Mucosa of rectum (tissue), 2 donors: ENCODE results near the gene ANKRD55.

Experiments used
- H3K27ac ChIP-seq, 2 donors: one replicate each; pipeline ENCODE4 v1.7.0; 2013; ENCODE audit warnings: inconsistent platforms in 2 of 2, low read depth in 2 of 2, low read length in 2 of 2
- H3K27me3 ChIP-seq, 2 donors: one replicate each; pipeline ENCODE4 v1.7.0; 2013; ENCODE audit warnings: low read length in 2 of 2; ENCODE audit not compliant: control insufficient read depth in 2 of 2, insufficient read depth in 2 of 2
- H3K36me3 ChIP-seq, 2 donors: one replicate each; pipeline ENCODE4 v1.7.0; 2013; ENCODE audit warnings: low read length in 2 of 2; ENCODE audit not compliant: control insufficient read depth in 2 of 2, insufficient read depth in 2 of 2
- H3K4me1 ChIP-seq, 2 donors: one replicate each; pipeline ENCODE4 v1.7.0; 2013; ENCODE audit warnings: low read length in 2 of 2, mild to moderate bottlenecking in 1 of 2; ENCODE audit not compliant: control insufficient read depth in 2 of 2, insufficient read depth in 2 of 2
- H3K4me3 ChIP-seq, 2 donors: one replicate each; pipeline ENCODE4 v1.7.0; 2013; ENCODE audit warnings: low read length in 2 of 2
- H3K9ac ChIP-seq, 2 donors: one replicate each; pipeline ENCODE4 v1.7.0; 2013; ENCODE audit warnings: low read length in 2 of 2, low read depth in 1 of 2, mild to moderate bottlenecking in 1 of 2
- H3K9me3 ChIP-seq, 2 donors: one replicate each; pipeline ENCODE4 v1.7.0; 2013; ENCODE audit warnings: low read length in 2 of 2; ENCODE audit not compliant: control insufficient read depth in 2 of 2
- donor health status: healthy.
- donor health status: Normal muscosa, but diverticular disease.

The ANKRD55 gene

DNA sequence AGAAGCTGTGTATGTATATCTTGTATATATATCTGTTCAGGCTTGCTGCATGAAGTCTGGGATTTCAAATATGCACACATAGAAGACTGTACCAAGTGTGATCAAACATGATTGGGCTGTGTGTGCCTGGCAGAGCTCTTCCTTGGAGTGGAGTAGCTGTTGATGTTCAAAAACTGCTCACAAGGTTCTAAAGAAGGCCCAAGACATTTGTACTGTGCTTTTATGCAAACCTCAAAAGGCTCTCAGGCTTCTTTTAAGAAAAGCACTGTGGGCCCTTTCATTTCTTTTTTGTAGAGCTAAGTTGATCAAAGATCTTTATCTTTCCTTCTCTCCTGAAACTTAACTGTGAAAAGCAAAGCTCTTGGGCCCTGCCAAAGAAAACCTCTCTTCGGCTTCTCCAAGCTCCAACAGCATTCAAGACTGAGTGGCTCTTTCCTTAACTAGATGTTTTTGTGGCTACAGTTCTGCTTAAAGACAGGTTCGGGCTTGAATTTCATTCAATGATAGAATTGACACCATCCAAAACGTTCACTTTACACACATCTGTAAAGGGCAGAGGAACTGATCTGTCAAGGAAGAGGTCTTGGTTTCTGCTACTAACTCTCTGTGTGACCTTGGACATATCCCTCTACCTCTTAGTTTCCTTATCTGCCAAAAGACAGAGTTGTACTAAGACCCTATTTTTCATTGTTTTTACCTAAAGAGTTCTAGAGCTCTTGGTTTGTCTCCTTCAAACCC, 132.5 kb downstream of the ANKRD55 start:
- Histone ChIP-seq H3K27me3 (no peaks in the 10 kb centered on the region), H3K9ac (no peak overlapping the region), H3K4me3 (no peak overlapping the region), H3K27ac (no peak overlapping the region), H3K36me3 (no peaks in the 10 kb centered on the region), H3K9me3 (no peaks in the 10 kb centered on the region), H3K4me1 (no peaks in the 10 kb centered on the region)

DNA sequence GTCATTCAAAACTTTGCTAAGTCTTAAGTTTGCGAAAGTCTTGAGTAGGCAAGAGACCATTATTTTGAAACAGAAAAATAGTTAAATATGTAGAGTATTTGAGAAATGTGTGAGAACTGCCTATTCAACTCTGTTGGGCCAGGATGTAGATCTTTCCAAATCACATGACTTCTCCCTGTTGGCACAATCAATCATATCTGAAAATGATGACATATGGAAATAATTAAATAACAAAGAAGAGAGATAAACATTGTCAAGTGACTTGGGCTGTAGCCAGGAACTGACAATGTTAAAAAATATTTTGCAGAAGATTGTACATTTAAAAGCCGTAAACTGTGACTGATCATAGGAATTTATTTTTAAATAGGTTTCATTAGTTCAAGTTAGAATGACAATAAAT, 133.8 kb downstream of the ANKRD55 start:
- Histone ChIP-seq H3K4me3 (no peak overlapping the region), H3K9me3 (no peaks in the 10 kb centered on the region), H3K27ac (no peak overlapping the region), H3K27me3 (no peaks in the 10 kb centered on the region), H3K4me1 (peaks cover 0 to 4% of the 10 kb centered on the region in 2 donors), H3K9ac (no peak overlapping the region), H3K36me3 (no peaks in the 10 kb centered on the region)

DNA sequence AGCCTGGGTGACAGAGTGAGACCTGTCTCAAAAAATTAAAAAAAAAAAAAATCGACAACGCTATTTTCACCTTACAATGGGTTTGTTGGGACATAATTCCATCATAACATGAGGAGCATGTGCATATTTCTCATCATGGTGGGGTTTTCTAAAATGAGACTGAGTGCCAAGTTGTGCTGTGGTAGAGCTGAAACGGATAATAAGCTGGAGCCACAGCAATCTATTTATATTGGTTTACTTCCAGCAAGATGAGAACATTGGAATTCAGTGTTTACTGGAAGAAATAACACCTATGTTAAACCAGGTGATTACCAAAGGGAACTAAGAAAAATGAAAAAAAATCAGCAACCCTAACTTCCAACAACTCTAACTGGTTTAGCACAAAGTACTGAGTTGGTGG, 136.1 kb downstream of the ANKRD55 start:
- Histone ChIP-seq H3K4me3 (no peak overlapping the region), H3K4me1 (peaks cover 0 to 4% of the 10 kb centered on the region in 2 donors), H3K9me3 (no peaks in the 10 kb centered on the region), H3K27me3 (no peaks in the 10 kb centered on the region), H3K9ac (no peak overlapping the region), H3K36me3 (no peaks in the 10 kb centered on the region), H3K27ac (no peak overlapping the region)

DNA sequence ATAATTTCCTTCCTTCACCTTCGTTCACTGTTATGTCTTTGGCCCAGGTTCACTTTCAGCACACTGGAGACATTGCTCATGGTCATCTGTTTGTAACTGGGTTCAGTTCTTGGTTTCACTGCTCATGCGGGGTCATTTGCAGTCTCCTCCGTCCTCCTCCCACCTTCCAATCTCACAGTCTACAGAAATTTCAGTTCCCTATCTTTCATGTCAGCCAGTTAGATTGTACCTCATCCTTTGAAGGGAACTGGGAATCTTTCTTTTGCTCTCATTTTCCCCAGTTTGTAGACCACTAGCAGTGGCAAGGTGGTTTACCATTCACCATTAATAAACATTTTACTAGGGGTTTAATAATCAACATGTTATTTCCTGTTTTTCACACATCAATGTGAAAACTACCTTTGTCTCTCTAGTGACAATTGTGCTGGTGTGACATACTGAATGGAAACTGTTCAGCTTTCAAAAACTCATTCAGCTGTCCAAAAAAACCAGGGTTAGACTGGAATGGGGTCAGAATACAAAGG, 137.5 kb downstream of the ANKRD55 start:
- no peak overlapping the region for H3K4me3 ChIP-seq
- peaks cover 0 to 4% of the 10 kb centered on the region in 2 donors for H3K4me1 ChIP-seq
- H3K27me3 ChIP-seq: no peaks in the 10 kb centered on the region
- H3K36me3 ChIP-seq: no peaks in the 10 kb centered on the region
- no peak overlapping the region for H3K27ac ChIP-seq
- H3K9me3 ChIP-seq: no peaks in the 10 kb centered on the region
- no peak overlapping the region for H3K9ac ChIP-seq

DNA sequence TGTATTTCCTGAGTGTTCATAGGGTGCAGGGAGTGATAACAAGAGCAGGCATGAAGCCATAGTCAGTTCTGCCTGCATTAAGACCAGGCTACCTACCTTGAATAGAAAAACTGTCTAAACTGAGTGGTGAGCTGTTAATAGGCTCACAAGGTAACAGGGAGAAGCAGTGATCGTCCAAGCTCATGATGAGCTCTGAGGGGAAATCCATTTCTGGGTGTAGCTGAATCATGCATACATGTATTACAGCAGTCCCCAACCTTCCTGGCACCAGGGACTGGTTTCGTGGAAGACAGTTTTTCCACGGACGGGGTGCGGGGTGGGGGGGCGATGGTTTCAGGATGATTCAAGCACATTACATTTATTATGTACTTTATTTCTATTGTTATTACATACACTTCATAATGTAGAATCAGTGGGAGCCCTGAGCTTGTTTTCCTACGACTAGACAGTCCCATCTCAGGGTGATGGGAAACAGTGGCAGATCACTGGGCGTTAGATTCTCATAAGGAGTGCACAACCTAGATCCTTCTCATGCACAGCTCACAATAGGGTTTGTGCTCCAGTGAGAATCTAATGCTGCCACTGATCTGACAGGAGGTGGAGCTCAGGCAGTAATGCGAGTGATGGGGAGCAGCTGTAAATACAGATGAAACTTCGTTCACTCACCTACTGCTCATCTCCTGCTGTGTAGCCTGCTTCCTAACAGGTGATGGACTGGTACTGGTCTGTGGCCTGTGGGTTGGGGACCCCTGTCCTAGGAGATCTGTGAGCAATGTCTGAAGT, 138.4 kb downstream of the ANKRD55 start:
- H3K9ac ChIP-seq: no peak overlapping the region
- H3K27ac ChIP-seq: no peak overlapping the region
- no peak overlapping the region for H3K4me3 ChIP-seq
- H3K9me3 ChIP-seq: no peaks in the 10 kb centered on the region
- H3K27me3 ChIP-seq: no peaks in the 10 kb centered on the region
- H3K36me3 ChIP-seq: no peaks in the 10 kb centered on the region
- peaks cover 0 to 4% of the 10 kb centered on the region in 2 donors for H3K4me1 ChIP-seq

DNA sequence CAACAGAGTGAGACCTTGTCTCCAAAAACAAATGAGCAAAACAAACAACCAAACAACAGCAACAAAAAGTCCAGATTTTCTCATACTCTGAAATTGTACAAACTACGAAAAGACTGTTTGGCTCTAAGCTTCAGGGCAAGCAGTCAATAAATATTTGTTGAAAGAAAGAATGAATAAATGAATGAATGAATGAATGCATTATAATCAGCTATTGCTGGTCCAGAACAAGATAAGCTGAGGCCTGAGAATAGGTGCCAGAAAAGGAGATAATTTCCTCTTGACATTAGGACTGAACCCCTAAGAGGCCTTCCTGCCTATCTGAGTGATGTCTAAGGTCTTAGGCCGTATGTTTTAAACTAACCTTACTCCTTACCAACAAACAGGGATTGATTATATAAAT, 139.2 kb downstream of the ANKRD55 start:
- Histone ChIP-seq H3K9ac (no peak overlapping the region), H3K27me3 (no peaks in the 10 kb centered on the region), H3K27ac (no peak overlapping the region), H3K9me3 (no peaks in the 10 kb centered on the region), H3K4me3 (no peak overlapping the region), H3K4me1 (peaks cover 0 to 4% of the 10 kb centered on the region in 2 donors), H3K36me3 (no peaks in the 10 kb centered on the region)

DNA sequence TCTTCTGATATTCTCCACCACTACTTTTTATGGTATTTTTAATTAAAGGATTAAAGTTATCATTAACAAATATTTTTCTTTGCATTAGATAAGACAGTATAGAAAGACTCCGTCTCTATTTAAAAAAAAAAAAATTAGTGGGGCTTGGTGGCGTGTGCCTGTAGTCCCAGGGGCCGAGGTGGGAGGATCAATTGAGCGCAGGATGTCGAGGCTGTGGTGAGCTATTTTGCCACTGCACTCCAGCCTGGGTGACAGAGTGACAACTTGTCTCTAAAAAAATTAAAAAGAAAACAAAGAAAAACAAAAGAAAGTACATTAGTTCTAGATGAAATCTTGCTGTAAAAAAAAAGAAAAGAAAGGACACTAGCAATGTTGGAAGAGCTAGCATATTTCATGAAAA, 141.0 kb downstream of the ANKRD55 start:
- H3K4me3 ChIP-seq: no peak overlapping the region
- H3K4me1 ChIP-seq: peaks cover 0 to 4% of the 10 kb centered on the region in 2 donors
- H3K27me3 ChIP-seq: no peaks in the 10 kb centered on the region
- no peak overlapping the region for H3K27ac ChIP-seq
- no peaks in the 10 kb centered on the region for H3K9me3 ChIP-seq
- no peaks in the 10 kb centered on the region for H3K36me3 ChIP-seq
- H3K9ac ChIP-seq: no peak overlapping the region

DNA sequence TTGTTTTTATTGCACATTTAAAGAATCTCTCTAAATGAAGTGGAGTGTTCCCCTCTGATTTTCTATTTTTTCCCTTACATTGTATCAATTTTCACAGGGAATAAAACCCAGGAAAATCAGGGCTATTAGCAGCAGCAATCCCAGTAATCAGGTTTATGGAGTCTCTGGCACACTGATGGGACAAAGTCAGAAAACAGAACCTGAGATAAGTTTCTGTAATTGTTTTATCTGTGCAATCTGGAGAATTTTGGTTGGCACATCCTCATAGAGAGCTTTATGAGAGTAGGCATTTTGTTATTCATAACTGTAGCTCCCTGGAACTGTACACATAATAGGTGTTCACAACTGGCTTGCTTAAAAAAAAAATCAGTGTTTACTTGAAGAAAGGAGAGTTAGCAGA, 141.5 kb downstream of the ANKRD55 start:
- Histone ChIP-seq H3K27ac (no peak overlapping the region), H3K36me3 (no peaks in the 10 kb centered on the region), H3K4me1 (peaks cover 0 to 4% of the 10 kb centered on the region in 2 donors), H3K9me3 (no peaks in the 10 kb centered on the region), H3K27me3 (no peaks in the 10 kb centered on the region), H3K9ac (no peak overlapping the region), H3K4me3 (no peak overlapping the region)

DNA sequence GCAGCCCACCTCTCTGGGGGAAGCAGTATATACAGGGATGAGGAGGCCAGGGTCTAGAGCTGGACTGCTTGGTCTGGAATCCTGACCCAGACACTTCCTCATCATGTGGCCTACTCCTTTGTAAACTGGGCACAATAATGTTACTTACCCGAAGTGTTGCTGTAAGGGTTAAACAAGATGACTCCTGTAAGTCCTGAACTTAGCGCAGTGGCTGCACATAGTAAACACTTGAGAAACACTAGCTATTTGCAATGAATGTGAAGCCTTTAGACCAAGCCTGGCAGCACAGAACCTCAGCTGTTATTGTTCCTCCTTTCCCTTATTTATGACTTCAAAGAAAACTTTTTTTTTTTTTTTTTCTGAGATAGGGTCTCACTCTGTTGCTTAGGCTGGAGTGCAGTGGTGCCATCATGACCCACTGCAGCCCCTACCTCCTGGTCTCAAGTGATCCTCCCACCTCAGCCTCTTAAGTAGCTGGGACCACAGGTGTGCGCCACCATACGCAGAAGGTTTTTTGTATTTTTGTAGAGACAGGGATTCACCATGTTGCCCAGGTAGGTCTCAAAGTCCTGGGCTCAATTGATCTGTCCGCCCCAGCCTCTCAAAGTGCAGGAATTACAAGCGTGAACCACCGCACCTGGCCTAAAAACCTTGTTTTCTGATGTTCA, 142.2 kb downstream of the ANKRD55 start:
- Histone ChIP-seq H3K9me3 (no peaks in the 10 kb centered on the region), H3K36me3 (no peaks in the 10 kb centered on the region), H3K27ac (no peak overlapping the region), H3K27me3 (no peaks in the 10 kb centered on the region), H3K4me1 (peaks cover 0 to 4% of the 10 kb centered on the region in 2 donors), H3K4me3 (no peak overlapping the region), H3K9ac (no peak overlapping the region)
